ENCODE data around the gene CD99L2. TPM values are rescaled to one million over a fixed set of nuclear protein-coding genes. Genes with fewer than 3 reads are reported as not detected.

The CD99L2 gene
- polyA plus RNA-seq, 1 donor from 2014 or later = 61.0 TPM

- no peak overlapping the region for H3K4me2 ChIP-seq (ENCODE audit: low read length)
- TF ChIP-seq EP300 (conservative IDR thresholded peaks at IDR 0.05; ENCODE audit: poor library complexity, severe bottlenecking) (no peak), TAF1 (IDR thresholded peaks at IDR 0.05; ENCODE audit: low read depth) (no peak), EZH2 (IDR thresholded peaks at IDR 0.05; ENCODE audit: borderline replicate concordance, insufficient read depth, low read length, poor library complexity, severe bottlenecking) (no peak), SMC3 (conservative IDR thresholded peaks at IDR 0.05; ENCODE audit: poor library complexity) (no peak), POLR2AphosphoS5 (IDR thresholded peaks at IDR 0.05) (no peak)
- TF ChIP-seq, protein P1, sequence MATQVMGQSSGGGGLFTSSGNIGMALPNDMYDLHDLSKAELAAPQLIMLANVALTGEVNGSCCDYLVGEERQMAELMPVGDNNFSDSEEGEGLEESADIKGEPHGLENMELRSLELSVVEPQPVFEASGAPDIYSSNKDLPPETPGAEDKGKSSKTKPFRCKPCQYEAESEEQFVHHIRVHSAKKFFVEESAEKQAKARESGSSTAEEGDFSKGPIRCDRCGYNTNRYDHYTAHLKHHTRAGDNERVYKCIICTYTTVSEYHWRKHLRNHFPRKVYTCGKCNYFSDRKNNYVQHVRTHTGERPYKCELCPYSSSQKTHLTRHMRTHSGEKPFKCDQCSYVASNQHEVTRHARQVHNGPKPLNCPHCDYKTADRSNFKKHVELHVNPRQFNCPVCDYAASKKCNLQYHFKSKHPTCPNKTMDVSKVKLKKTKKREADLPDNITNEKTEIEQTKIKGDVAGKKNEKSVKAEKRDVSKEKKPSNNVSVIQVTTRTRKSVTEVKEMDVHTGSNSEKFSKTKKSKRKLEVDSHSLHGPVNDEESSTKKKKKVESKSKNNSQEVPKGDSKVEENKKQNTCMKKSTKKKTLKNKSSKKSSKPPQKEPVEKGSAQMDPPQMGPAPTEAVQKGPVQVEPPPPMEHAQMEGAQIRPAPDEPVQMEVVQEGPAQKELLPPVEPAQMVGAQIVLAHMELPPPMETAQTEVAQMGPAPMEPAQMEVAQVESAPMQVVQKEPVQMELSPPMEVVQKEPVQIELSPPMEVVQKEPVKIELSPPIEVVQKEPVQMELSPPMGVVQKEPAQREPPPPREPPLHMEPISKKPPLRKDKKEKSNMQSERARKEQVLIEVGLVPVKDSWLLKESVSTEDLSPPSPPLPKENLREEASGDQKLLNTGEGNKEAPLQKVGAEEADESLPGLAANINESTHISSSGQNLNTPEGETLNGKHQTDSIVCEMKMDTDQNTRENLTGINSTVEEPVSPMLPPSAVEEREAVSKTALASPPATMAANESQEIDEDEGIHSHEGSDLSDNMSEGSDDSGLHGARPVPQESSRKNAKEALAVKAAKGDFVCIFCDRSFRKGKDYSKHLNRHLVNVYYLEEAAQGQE (IDR thresholded peaks at IDR 0.05; ENCODE audit: borderline replicate concordance) = no peak
- TF ChIP-seq, protein P2, sequence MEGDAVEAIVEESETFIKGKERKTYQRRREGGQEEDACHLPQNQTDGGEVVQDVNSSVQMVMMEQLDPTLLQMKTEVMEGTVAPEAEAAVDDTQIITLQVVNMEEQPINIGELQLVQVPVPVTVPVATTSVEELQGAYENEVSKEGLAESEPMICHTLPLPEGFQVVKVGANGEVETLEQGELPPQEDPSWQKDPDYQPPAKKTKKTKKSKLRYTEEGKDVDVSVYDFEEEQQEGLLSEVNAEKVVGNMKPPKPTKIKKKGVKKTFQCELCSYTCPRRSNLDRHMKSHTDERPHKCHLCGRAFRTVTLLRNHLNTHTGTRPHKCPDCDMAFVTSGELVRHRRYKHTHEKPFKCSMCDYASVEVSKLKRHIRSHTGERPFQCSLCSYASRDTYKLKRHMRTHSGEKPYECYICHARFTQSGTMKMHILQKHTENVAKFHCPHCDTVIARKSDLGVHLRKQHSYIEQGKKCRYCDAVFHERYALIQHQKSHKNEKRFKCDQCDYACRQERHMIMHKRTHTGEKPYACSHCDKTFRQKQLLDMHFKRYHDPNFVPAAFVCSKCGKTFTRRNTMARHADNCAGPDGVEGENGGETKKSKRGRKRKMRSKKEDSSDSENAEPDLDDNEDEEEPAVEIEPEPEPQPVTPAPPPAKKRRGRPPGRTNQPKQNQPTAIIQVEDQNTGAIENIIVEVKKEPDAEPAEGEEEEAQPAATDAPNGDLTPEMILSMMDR (IDR thresholded peaks at IDR 0.05; ENCODE audit: poor library complexity, severe bottlenecking) = no peak
- H3K9me3 ChIP-seq (ENCODE audit: low read length) = no peaks in the 10 kb centered on the region
- H3K9me2 ChIP-seq (ENCODE audit: insufficient read depth, low read length) = no peaks in the 10 kb centered on the region
- H3K36me3 ChIP-seq (ENCODE audit: insufficient read depth, low read length) = no peaks in the 10 kb centered on the region
- no peaks in the 10 kb centered on the region for H4K20me1 ChIP-seq (ENCODE audit: insufficient read depth)
- H3K4me3 ChIP-seq (ENCODE audit: low read length) = no peak overlapping the region
- H3K9ac ChIP-seq (ENCODE audit: low read length) = no peak overlapping the region
- H3F3A ChIP-seq (ENCODE audit: insufficient read depth, low read length, poor library complexity, severe bottlenecking) = no peaks in the 10 kb centered on the region
- H2AFZ ChIP-seq (ENCODE audit: low read depth, low read length) = no peak overlapping the region
- H3K27me3 ChIP-seq (ENCODE audit: insufficient read depth, low read depth, low read length) = no peaks in the 10 kb centered on the region
- no peak overlapping the region for H3K27ac ChIP-seq (ENCODE audit: low read length)
- no peaks in the 10 kb centered on the region for H3K79me2 ChIP-seq (replicated peaks; ENCODE audit: insufficient read depth, low read length)
Observed at GRCh38 chrX:150857453-150857852, 41.0 kb downstream of the CD99L2 start.

DNA sequence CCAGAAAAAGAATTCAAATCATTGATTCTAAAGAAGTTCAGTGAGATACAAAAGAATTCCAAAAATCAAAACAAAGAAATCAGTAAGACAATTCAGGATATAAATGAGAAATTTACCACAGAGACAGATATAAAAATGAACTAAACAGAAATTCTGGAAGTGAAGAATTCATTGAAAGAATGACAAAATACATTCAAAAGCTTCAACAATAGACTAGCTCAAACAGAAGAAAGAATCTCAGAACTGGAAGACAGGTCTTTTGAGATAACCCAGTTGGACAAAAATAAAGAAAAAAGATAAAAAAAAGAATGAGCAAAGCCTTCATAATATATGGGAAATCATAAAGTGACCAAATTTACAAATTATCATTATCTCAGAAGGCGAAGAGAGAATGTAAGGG is 41.7 kb downstream of the CD99L2 start:
- Histone ChIP-seq H3K27ac (ENCODE audit: low read length) (no peak overlapping the region), H3F3A (ENCODE audit: insufficient read depth, low read length, poor library complexity, severe bottlenecking) (no peaks in the 10 kb centered on the region), H3K9ac (ENCODE audit: low read length) (no peak overlapping the region), H3K79me2 (replicated peaks; ENCODE audit: insufficient read depth, low read length) (no peaks in the 10 kb centered on the region), H4K20me1 (ENCODE audit: insufficient read depth) (no peaks in the 10 kb centered on the region), H3K4me2 (ENCODE audit: low read length) (no peak overlapping the region), H3K9me3 (ENCODE audit: low read length) (no peaks in the 10 kb centered on the region), H3K27me3 (ENCODE audit: insufficient read depth, low read depth, low read length) (no peaks in the 10 kb centered on the region), H3K4me3 (ENCODE audit: low read length) (no peak overlapping the region), H3K9me2 (ENCODE audit: insufficient read depth, low read length) (no peaks in the 10 kb centered on the region), H3K36me3 (ENCODE audit: insufficient read depth, low read length) (no peaks in the 10 kb centered on the region), H2AFZ (ENCODE audit: low read depth, low read length) (no peak overlapping the region)
- TF ChIP-seq, protein P1 (IDR thresholded peaks at IDR 0.05; ENCODE audit: borderline replicate concordance) = no peak
- no peak for TF ChIP-seq RAD21 (conservative IDR thresholded peaks at IDR 0.05)
- TF ChIP-seq EP300 (conservative IDR thresholded peaks at IDR 0.05; ENCODE audit: poor library complexity, severe bottlenecking) = no peak
- TF ChIP-seq SMC3 (conservative IDR thresholded peaks at IDR 0.05; ENCODE audit: poor library complexity) = no peak
